Fibroblast of lung (primary cell): ENCODE data around the gene CYP2R1. TPM values are rescaled to one million over a fixed set of nuclear protein-coding genes. Genes with fewer than 3 reads are reported as not detected.

Experiments used
- DNase-seq, 2 donors: peaks; one replicate each; pipeline versions ENCODE4 v3.0.0 to v3.0.0-alpha.2; 2010; ENCODE audit warnings: low read depth in 2 of 2
- H2AFZ ChIP-seq: 2 replicates; pipeline ENCODE4 v1.5.1; 2012; ENCODE audit warnings: low read length, control low read depth, inconsistent platforms
- H3K27ac ChIP-seq: 2 replicates; pipeline ENCODE4 v1.5.1; 2011; ENCODE audit warnings: low read length, control low read depth; ENCODE audit not compliant: insufficient read depth
- H3K27me3 ChIP-seq: 2 replicates; pipeline ENCODE4 v1.5.1; 2011; ENCODE audit warnings: mild to moderate bottlenecking, low read length; ENCODE audit not compliant: control insufficient read depth, insufficient read depth
- H3K36me3 ChIP-seq: 2 replicates; pipeline ENCODE4 v1.5.1; 2011; ENCODE audit warnings: low read length; ENCODE audit not compliant: control insufficient read depth, insufficient read depth
- H3K4me1 ChIP-seq: 2 replicates; pipeline ENCODE4 v1.5.1; 2011; ENCODE audit warnings: low read length; ENCODE audit not compliant: control insufficient read depth, insufficient read depth; ENCODE audit errors: extremely low read depth
- H3K4me2 ChIP-seq: 2 replicates; pipeline ENCODE4 v1.5.1; 2011; ENCODE audit warnings: low read length, control low read depth; ENCODE audit not compliant: insufficient read depth; ENCODE audit errors: extremely low read depth
- H3K4me3 ChIP-seq, 4 experiments: fragments of 200-600 bp in 1 of 4; sonication (generic) in 1 of 4; replicated peaks in 1 of 4; 2 replicates each; pipeline ENCODE4 v1.5.1; 2011 to 2016; ENCODE audit warnings: low read length in 4 of 4, low read depth in 3 of 4, mild to moderate bottlenecking in 3 of 4, control low read depth in 2 of 4, inconsistent platforms in 1 of 4, mixed read lengths in 1 of 4; ENCODE audit not compliant: insufficient read depth in 1 of 4; ENCODE audit errors: control extremely low read depth in 1 of 4
- H3K79me2 ChIP-seq: 2 replicates; pipeline ENCODE4 v1.5.1; 2012; ENCODE audit warnings: mild to moderate bottlenecking, low read length, inconsistent platforms; ENCODE audit not compliant: control insufficient read depth, insufficient read depth
- H3K9ac ChIP-seq: 2 replicates; pipeline ENCODE4 v1.5.1; 2011; ENCODE audit warnings: mild to moderate bottlenecking, low read length, control low read depth; ENCODE audit not compliant: insufficient read depth
- H3K9me3 ChIP-seq: 2 replicates; pipeline ENCODE4 v1.5.1; 2012; ENCODE audit warnings: low read depth, low read length; ENCODE audit not compliant: control insufficient read depth, insufficient read depth
- H4K20me1 ChIP-seq: 2 replicates; pipeline ENCODE4 v1.5.1; 2011; ENCODE audit warnings: low read length; ENCODE audit not compliant: control insufficient read depth, insufficient read depth; ENCODE audit errors: extremely low read depth
- CTCF ChIP-seq, 2 donors: IDR thresholded peaks in 1 of 2; conservative IDR thresholded peaks in 1 of 2; 1 replicate in 1 of 2; 2 replicates in 1 of 2; pipeline ENCODE4 v1.5.1; 2011 to 2012; ENCODE audit warnings: low read length in 2 of 2, control low read depth in 1 of 2, inconsistent platforms in 1 of 2, low read depth in 1 of 2, mild to moderate bottlenecking in 1 of 2
- EZH2 ChIP-seq: IDR thresholded peaks from 2 replicates; pipeline ENCODE4 v1.5.1; 2012; ENCODE audit warnings: low read length, control low read depth, mild to moderate bottlenecking; ENCODE audit errors: missing control alignments
- polyA plus RNA-seq, 2 donors: library from polyadenylated mRNA; depleted of rRNA in 1 of 2; stranded (reverse) in 1 of 2; unstranded in 1 of 2; fragments of >200 nt; gene quantifications; 2 replicates each; pipeline ENCODE4 v1.2.1, GENCODE V29; 2011 to 2012; ENCODE audit warnings: missing spikeins in 1 of 2
- total RNA-seq: library from RNA; depleted of rRNA; stranded (reverse); fragments of >200 nt; gene quantifications from 2 replicates; pipeline ENCODE4 v1.2.1, GENCODE V29; 2014

Gene CYP2R1
- total and polyA plus RNA-seq, 2 donors (not counting 1 experiment from before 2014, with no cell fraction given), result 4.2 to 13.9 TPM

GRCh38 chr11:14842002-14842401, 50.0 kb downstream of the CYP2R1 start:
- Histone ChIP-seq H3K4me3 (no peak overlapping the region), H3K4me2 (no peak overlapping the region), H3K27ac (no peak overlapping the region), H3K27me3 (no peaks in the 10 kb centered on the region), H4K20me1 (no peaks in the 10 kb centered on the region), H3K36me3 (no peaks in the 10 kb centered on the region), H3K9me3 (no peaks in the 10 kb centered on the region), H2AFZ (no peak overlapping the region), H3K79me2 (no peaks in the 10 kb centered on the region), H3K4me1 (no peaks in the 10 kb centered on the region), H3K9ac (no peak overlapping the region)
- DNase-seq, result no peak
- TF ChIP-seq EZH2 (no peak), CTCF (conservative IDR thresholded peaks at IDR 0.05 in 1 of 2, IDR thresholded peaks at IDR 0.05 in 1 of 2; ENCODE audit: low read depth in 1 of 2, low read length in 2 of 2) (no peak)

- TF ChIP-seq CTCF (conservative IDR thresholded peaks at IDR 0.05 in 1 of 2, IDR thresholded peaks at IDR 0.05 in 1 of 2; ENCODE audit: low read depth in 1 of 2, low read length in 2 of 2), result no peak
- TF ChIP-seq EZH2, result no peak
- no peaks in the 10 kb centered on the region for H3K4me1 ChIP-seq
- H3K79me2 ChIP-seq, result no peaks in the 10 kb centered on the region
- no peaks in the 10 kb centered on the region for H4K20me1 ChIP-seq
- H3K27me3 ChIP-seq, result no peaks in the 10 kb centered on the region
- DNase-seq, result peak in 1 of 2 donors; percentile 88
- H3K4me2 ChIP-seq, result no peak overlapping the region
- H3K36me3 ChIP-seq, result no peaks in the 10 kb centered on the region
- no peaks in the 10 kb centered on the region for H3K9me3 ChIP-seq
- H3K4me3 ChIP-seq, result no peak overlapping the region
- no peak overlapping the region for H2AFZ ChIP-seq
- H3K27ac ChIP-seq, result no peak overlapping the region
- no peak overlapping the region for H3K9ac ChIP-seq
Measured at GRCh38 chr11:14835496-14836492, 56.2 kb downstream of the CYP2R1 start.

Other genes with a start within 250 kb of the CYP2R1 start
- gene PDE3B, start 248.4 kb downstream of the CYP2R1 start, total RNA-seq, result 9.2 and 11.2 TPM in 2 replicates
- 0.43 and 2.4 TPM in 2 replicates for gene PDE3B, start 248.4 kb downstream of the CYP2R1 start, polyA plus RNA-seq
- not detected in 2 replicates for gene CALCA, start 80.1 kb upstream of the CYP2R1 start, total RNA-seq
- not detected in 2 replicates for gene CALCA, start 80.1 kb upstream of the CYP2R1 start, polyA plus RNA-seq
- gene CALCB, start 181.4 kb upstream of the CYP2R1 start, total RNA-seq, result 0.17 and 0.26 TPM in 2 replicates
- gene CALCB, start 181.4 kb upstream of the CYP2R1 start, polyA plus RNA-seq, result 0.06 TPM in 1 of 2 replicates, not detected in the other
- 0.77 and 8.3 TPM in 2 replicates for gene INSC, start 222.7 kb upstream of the CYP2R1 start, total RNA-seq
- 0.90 and 2.1 TPM in 2 replicates for gene INSC, start 222.7 kb upstream of the CYP2R1 start, polyA plus RNA-seq